ENCODE measurements around the gene HS6ST3.

Gene HS6ST3

GRCh38 chr13:96199315-96199714 lies 109.4 kb downstream of the HS6ST3 start:
- no peak overlapping the region for H3K4me3 ChIP-seq (ENCODE audit: low read depth in 1 of 2, low read length in 2 of 2)
- H3K9ac ChIP-seq (ENCODE audit: low read depth, low read length): no peak overlapping the region
- no peaks in the 10 kb centered on the region for H3K27me3 ChIP-seq (ENCODE audit: insufficient read depth, low read length, poor library complexity)
- no peaks in the 10 kb centered on the region for H3K79me2 ChIP-seq (ENCODE audit: insufficient read depth, low read length)
- H2AFZ ChIP-seq (ENCODE audit: low read depth, low read length): no peak overlapping the region
- no peaks in the 10 kb centered on the region for H3K36me3 ChIP-seq (ENCODE audit: insufficient read depth, low read length)
- no peak overlapping the region for H3K4me2 ChIP-seq (ENCODE audit: insufficient read depth, low read length)
- ATAC-seq (ENCODE audit: insufficient read depth, low read depth) (no peak), DNase-seq (no peak)
- no peaks in the 10 kb centered on the region for H4K20me1 ChIP-seq (ENCODE audit: insufficient read depth, low read length)
- no peaks in the 10 kb centered on the region for H3K9me3 ChIP-seq (ENCODE audit: insufficient read depth, low read length, severe bottlenecking)
- H3K27ac ChIP-seq (ENCODE audit: low read length): no peak overlapping the region
- H3K4me1 ChIP-seq (ENCODE audit: insufficient read depth, low read length): no peaks in the 10 kb centered on the region
- TF ChIP-seq CTCF (IDR thresholded peaks at IDR 0.05; ENCODE audit: borderline replicate concordance, extremely low read depth, low read length, poor library complexity, severe bottlenecking) (no peak), EZH2 (IDR thresholded peaks at IDR 0.05; ENCODE audit: borderline replicate concordance, low read depth, low read length, severe bottlenecking) (no peak)

GRCh38 chr13:96200810-96201209 lies 110.9 kb downstream of the HS6ST3 start:
- Histone ChIP-seq H4K20me1 (ENCODE audit: insufficient read depth, low read length) (no peaks in the 10 kb centered on the region), H3K4me1 (ENCODE audit: insufficient read depth, low read length) (no peaks in the 10 kb centered on the region), H3K27me3 (ENCODE audit: insufficient read depth, low read length, poor library complexity) (no peaks in the 10 kb centered on the region), H3K9ac (ENCODE audit: low read depth, low read length) (no peak overlapping the region), H3K27ac (ENCODE audit: low read length) (no peak overlapping the region), H3K4me2 (ENCODE audit: insufficient read depth, low read length) (no peak overlapping the region), H3K4me3 (ENCODE audit: low read depth in 1 of 2, low read length in 2 of 2) (no peak overlapping the region), H3K79me2 (ENCODE audit: insufficient read depth, low read length) (no peaks in the 10 kb centered on the region), H3K36me3 (ENCODE audit: insufficient read depth, low read length) (no peaks in the 10 kb centered on the region), H2AFZ (ENCODE audit: low read depth, low read length) (no peak overlapping the region), H3K9me3 (ENCODE audit: insufficient read depth, low read length, severe bottlenecking) (no peaks in the 10 kb centered on the region)
- DNase-seq: no peak
- TF ChIP-seq CTCF (IDR thresholded peaks at IDR 0.05; ENCODE audit: borderline replicate concordance, extremely low read depth, low read length, poor library complexity, severe bottlenecking) (no peak), EZH2 (IDR thresholded peaks at IDR 0.05; ENCODE audit: borderline replicate concordance, low read depth, low read length, severe bottlenecking) (no peak)
- ATAC-seq (ENCODE audit: insufficient read depth, low read depth): no peak

- H3K4me2 ChIP-seq (ENCODE audit: insufficient read depth, low read length): no peak overlapping the region
- H3K9me3 ChIP-seq (ENCODE audit: insufficient read depth, low read length, severe bottlenecking): no peaks in the 10 kb centered on the region
- H3K27ac ChIP-seq (ENCODE audit: low read length): no peak overlapping the region
- H3K9ac ChIP-seq (ENCODE audit: low read depth, low read length): no peak overlapping the region
- DNase-seq (no peak), ATAC-seq (ENCODE audit: insufficient read depth, low read depth) (no peak)
- no peaks in the 10 kb centered on the region for H3K4me1 ChIP-seq (ENCODE audit: insufficient read depth, low read length)
- no peak overlapping the region for H3K4me3 ChIP-seq (ENCODE audit: low read depth in 1 of 2, low read length in 2 of 2)
- H3K36me3 ChIP-seq (ENCODE audit: insufficient read depth, low read length): no peaks in the 10 kb centered on the region
- no peaks in the 10 kb centered on the region for H4K20me1 ChIP-seq (ENCODE audit: insufficient read depth, low read length)
- H3K79me2 ChIP-seq (ENCODE audit: insufficient read depth, low read length): no peaks in the 10 kb centered on the region
- H3K27me3 ChIP-seq (ENCODE audit: insufficient read depth, low read length, poor library complexity): no peaks in the 10 kb centered on the region
- H2AFZ ChIP-seq (ENCODE audit: low read depth, low read length): no peak overlapping the region
- TF ChIP-seq EZH2 (IDR thresholded peaks at IDR 0.05; ENCODE audit: borderline replicate concordance, low read depth, low read length, severe bottlenecking) (no peak), CTCF (IDR thresholded peaks at IDR 0.05; ENCODE audit: borderline replicate concordance, extremely low read depth, low read length, poor library complexity, severe bottlenecking) (no peak)
Measured at GRCh38 chr13:96202315-96202714, 112.4 kb downstream of the HS6ST3 start.

- Histone ChIP-seq H3K9me3 (ENCODE audit: insufficient read depth, low read length, severe bottlenecking) (no peaks in the 10 kb centered on the region), H3K4me1 (ENCODE audit: insufficient read depth, low read length) (no peaks in the 10 kb centered on the region), H4K20me1 (ENCODE audit: insufficient read depth, low read length) (no peaks in the 10 kb centered on the region), H3K9ac (ENCODE audit: low read depth, low read length) (no peak overlapping the region), H3K27ac (ENCODE audit: low read length) (no peak overlapping the region), H2AFZ (ENCODE audit: low read depth, low read length) (no peak overlapping the region), H3K79me2 (ENCODE audit: insufficient read depth, low read length) (no peaks in the 10 kb centered on the region), H3K4me2 (ENCODE audit: insufficient read depth, low read length) (no peak overlapping the region), H3K27me3 (ENCODE audit: insufficient read depth, low read length, poor library complexity) (no peaks in the 10 kb centered on the region), H3K36me3 (ENCODE audit: insufficient read depth, low read length) (no peaks in the 10 kb centered on the region), H3K4me3 (ENCODE audit: low read depth in 1 of 2, low read length in 2 of 2) (no peak overlapping the region)
- no peak for DNase-seq
- no peak for TF ChIP-seq EZH2 (IDR thresholded peaks at IDR 0.05; ENCODE audit: borderline replicate concordance, low read depth, low read length, severe bottlenecking)
- TF ChIP-seq CTCF (IDR thresholded peaks at IDR 0.05; ENCODE audit: borderline replicate concordance, extremely low read depth, low read length, poor library complexity, severe bottlenecking): no peak
- ATAC-seq (ENCODE audit: insufficient read depth, low read depth): no peak
Measured at GRCh38 chr13:96203471-96203870, 113.6 kb downstream of the HS6ST3 start.

Data from DND-41 (cell line).